ENCODE measurements around the gene AIFM3. TPM values are rescaled to one million over a fixed set of nuclear protein-coding genes. Genes with fewer than 3 reads are reported as not detected.
A peak's percentile ranks its signal among the peaks of the same experiment; 100 is the strongest.

Gene AIFM3
- total RNA-seq, 1 experiment from 2014 or later: 0.38 TPM

DNA sequence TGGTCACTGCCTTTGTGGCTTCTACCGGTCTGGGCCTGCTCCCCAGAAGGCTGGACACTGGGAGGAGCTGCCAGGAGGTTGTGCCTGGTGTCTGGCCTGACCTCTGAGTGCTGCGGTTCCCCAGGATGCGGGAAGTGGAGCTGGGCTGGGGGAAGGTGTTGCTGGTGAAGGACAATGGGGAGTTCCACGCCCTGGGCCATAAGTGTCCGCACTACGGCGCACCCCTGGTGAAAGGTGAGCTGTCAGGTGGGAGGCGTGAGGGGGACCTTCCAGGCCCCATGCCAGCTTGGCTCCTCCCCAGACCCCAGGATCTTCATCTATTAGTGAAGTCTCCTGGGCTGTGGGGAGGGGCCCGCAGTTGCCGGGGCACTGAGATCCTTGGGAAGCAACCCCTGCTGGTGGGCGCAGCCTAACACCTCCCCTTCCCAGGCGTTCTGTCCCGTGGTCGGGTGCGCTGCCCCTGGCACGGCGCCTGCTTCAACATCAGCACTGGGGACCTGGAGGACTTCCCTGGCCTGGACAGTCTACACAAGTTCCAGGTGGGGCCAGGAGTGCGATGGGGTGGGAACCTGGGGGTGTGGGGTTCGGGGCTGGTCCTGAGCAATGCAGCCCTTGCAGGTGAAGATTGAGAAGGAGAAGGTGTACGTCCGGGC lies 6.7 kb downstream of the AIFM3 start:
- no peak for DNase-seq

GRCh38 chr22:20974336-20974955 lies 7.4 kb downstream of the AIFM3 start:
- no peak for DNase-seq
- no peaks in the 10 kb centered on the region for H3K36me3 ChIP-seq (replicated peaks; ENCODE audit: control insufficient read depth, insufficient read depth, low read length)
- H3K27me3 ChIP-seq (ENCODE audit: control insufficient read depth, insufficient read depth, low read length): peaks cover 4% of the 10 kb centered on the region
- no peak overlapping the region for H3K4me3 ChIP-seq (ENCODE audit: insufficient read depth, low read depth, low read length)

More for the DNA sequence above, 6.7 kb downstream of the AIFM3 start:
- H3K27me3 ChIP-seq (ENCODE audit: control insufficient read depth, insufficient read depth, low read length): peaks cover 8% of the 10 kb centered on the region
- H3K4me3 ChIP-seq (ENCODE audit: insufficient read depth, low read depth, low read length): no peak overlapping the region
- no peaks in the 10 kb centered on the region for H3K36me3 ChIP-seq (replicated peaks; ENCODE audit: control insufficient read depth, insufficient read depth, low read length)

GRCh38 chr22:20975541-20976290 lies 8.7 kb downstream of the AIFM3 start:
- H3K36me3 ChIP-seq (replicated peaks; ENCODE audit: control insufficient read depth, insufficient read depth, low read length): no peaks in the 10 kb centered on the region
- DNase-seq: no peak
- no peak overlapping the region for H3K4me3 ChIP-seq (ENCODE audit: insufficient read depth, low read depth, low read length)
- peaks cover 11% of the 10 kb centered on the region for H3K27me3 ChIP-seq (ENCODE audit: control insufficient read depth, insufficient read depth, low read length)

- DNase-seq: no peak
- Histone ChIP-seq H3K27me3 (ENCODE audit: control insufficient read depth, insufficient read depth, low read length) (peaks cover 11% of the 10 kb centered on the region), H3K4me3 (ENCODE audit: insufficient read depth, low read depth, low read length) (no peak overlapping the region), H3K36me3 (replicated peaks; ENCODE audit: control insufficient read depth, insufficient read depth, low read length) (no peaks in the 10 kb centered on the region)
Measured at GRCh38 chr22:20976291-20976877, 9.3 kb downstream of the AIFM3 start.

- H3K4me3 ChIP-seq (ENCODE audit: insufficient read depth, low read depth, low read length): no peak overlapping the region
- DNase-seq: no peak
- H3K36me3 ChIP-seq (replicated peaks; ENCODE audit: control insufficient read depth, insufficient read depth, low read length): no peaks in the 10 kb centered on the region
- peaks cover 11% of the 10 kb centered on the region for H3K27me3 ChIP-seq (ENCODE audit: control insufficient read depth, insufficient read depth, low read length)
Measured at GRCh38 chr22:20977019-20977418, 10.0 kb downstream of the AIFM3 start.

DNA sequence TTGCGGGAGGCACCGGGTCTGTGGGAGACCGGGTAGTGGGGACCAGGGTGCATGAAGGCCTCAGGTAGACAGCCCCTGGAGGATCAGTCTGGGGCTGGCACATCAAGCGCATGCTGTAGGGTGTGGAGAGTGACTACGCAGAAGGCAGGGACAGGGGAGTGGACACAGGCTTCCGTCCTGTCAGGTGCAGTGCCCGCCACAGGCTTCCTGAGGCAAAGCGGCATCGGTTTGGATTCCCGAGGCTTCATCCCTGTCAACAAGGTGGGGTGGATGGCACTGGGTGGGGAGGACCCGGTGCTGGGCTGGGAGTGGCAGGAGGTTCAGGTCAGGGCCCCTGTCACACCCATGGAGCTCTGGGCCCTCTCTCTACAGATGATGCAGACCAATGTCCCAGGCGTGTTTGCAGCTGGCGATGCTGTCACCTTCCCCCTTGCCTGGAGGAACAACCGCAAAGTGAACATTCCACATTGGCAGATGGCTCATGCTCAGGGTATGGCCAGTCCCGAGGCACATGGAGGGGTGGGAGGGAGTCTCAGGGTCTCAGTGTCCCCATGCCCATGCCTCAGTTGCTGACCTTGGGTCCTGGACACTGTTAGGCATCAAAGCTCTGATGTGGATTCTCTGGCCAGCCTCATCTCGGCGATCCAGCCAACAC lies 10.6 kb downstream of the AIFM3 start:
- H3K27me3 ChIP-seq (ENCODE audit: control insufficient read depth, insufficient read depth, low read length): peaks cover 11% of the 10 kb centered on the region
- DNase-seq: no peak
- H3K36me3 ChIP-seq (replicated peaks; ENCODE audit: control insufficient read depth, insufficient read depth, low read length): no peaks in the 10 kb centered on the region
- H3K4me3 ChIP-seq (ENCODE audit: insufficient read depth, low read depth, low read length): no peak overlapping the region

GRCh38 chr22:20978419-20978818 lies 11.4 kb downstream of the AIFM3 start:
- DNase-seq: no peak
- peaks cover 11% of the 10 kb centered on the region for H3K27me3 ChIP-seq (ENCODE audit: control insufficient read depth, insufficient read depth, low read length)
- no peak overlapping the region for H3K4me3 ChIP-seq (ENCODE audit: insufficient read depth, low read depth, low read length)
- H3K36me3 ChIP-seq (replicated peaks; ENCODE audit: control insufficient read depth, insufficient read depth, low read length): no peaks in the 10 kb centered on the region

DNA sequence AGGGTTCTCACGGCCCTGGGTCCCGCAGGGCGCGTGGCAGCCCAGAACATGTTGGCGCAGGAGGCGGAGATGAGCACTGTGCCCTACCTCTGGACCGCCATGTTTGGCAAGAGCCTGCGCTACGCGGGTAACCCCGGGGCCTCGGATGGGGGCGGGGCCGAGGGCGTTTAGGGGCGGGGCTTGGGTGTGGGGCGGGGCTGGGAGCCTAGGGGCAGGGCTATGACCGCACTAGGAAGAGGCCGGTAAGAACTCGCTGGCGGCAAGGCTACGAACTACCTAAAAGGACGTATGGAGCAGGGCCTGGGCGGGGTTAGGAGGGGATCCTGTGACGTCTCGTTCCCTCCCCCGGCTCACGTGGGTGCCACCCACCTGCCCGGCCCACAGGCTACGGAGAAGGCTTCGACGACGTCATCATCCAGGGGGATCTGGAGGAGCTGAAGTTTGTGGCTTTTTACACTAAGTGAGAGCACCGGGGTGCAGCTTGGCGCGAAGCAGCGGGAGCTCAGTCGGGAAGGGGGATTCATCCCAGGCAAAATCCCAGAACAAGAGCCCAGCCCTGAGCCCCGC lies 12.3 kb downstream of the AIFM3 start:
- Histone ChIP-seq H3K4me3 (ENCODE audit: insufficient read depth, low read depth, low read length) (peak overlapping the region; percentile 50), H3K36me3 (replicated peaks; ENCODE audit: control insufficient read depth, insufficient read depth, low read length) (peaks cover 1% of the 10 kb centered on the region; the same call in 1 of the 2 replicates), H3K27me3 (ENCODE audit: control insufficient read depth, insufficient read depth, low read length) (peaks cover 11% of the 10 kb centered on the region)
- DNase-seq: peak; percentile 99

GRCh38 chr22:20979940-20980453 lies 12.9 kb downstream of the AIFM3 start:
- DNase-seq: no peak
- H3K4me3 ChIP-seq (ENCODE audit: insufficient read depth, low read depth, low read length): peak overlapping the region; percentile 50
- peaks cover 11% of the 10 kb centered on the region for H3K27me3 ChIP-seq (ENCODE audit: control insufficient read depth, insufficient read depth, low read length)
- H3K36me3 ChIP-seq (replicated peaks; ENCODE audit: control insufficient read depth, insufficient read depth, low read length): peaks cover 1% of the 10 kb centered on the region; the same call in 1 of the 2 replicates

- Histone ChIP-seq H3K4me3 (ENCODE audit: insufficient read depth, low read depth, low read length) (no peak overlapping the region), H3K27me3 (ENCODE audit: control insufficient read depth, insufficient read depth, low read length) (peaks cover 11% of the 10 kb centered on the region), H3K36me3 (replicated peaks; ENCODE audit: control insufficient read depth, insufficient read depth, low read length) (peaks cover 1% of the 10 kb centered on the region)
- no peak for DNase-seq
Measured at GRCh38 chr22:20980523-20980922, 13.5 kb downstream of the AIFM3 start.

DNA sequence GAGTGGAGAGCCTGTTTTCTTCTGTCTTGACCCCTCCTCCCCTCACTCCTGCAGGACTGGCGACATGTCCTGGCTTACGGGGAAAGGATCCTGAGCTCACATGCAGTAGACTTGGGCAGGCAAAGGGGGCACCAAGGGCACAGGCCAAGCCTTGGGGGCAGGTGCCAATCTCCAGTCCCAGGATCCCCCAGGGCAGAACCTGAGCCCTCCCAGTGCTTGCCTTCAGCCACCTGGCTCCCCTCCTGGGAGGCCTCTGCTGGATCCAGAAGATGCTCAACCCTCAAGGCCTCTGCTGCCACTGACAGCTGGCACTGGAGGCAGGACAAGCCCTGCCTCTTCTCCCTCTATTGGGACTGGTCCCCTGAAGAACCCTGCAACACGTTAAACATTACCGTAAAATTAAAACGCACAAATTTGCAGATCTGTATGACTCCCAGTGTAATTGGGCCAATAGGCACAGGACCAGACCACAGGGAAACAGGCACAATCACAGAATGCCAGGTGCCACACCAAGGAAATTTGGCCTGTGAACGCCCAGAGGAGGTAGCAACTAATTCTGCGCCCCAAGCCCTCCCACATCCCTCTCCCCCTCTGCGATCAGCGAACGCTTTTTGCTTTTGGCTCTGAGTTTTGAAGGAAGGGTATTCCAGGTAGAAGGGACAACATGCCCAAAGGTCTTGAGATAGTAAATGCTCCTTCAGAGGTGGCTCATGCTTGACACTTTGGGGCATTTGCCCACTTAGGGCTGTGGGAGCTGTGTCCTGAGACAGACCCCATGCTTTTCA lies 14.1 kb downstream of the AIFM3 start:
- no peak for DNase-seq
- peaks cover 3% of the 10 kb centered on the region for H3K36me3 ChIP-seq (replicated peaks; ENCODE audit: control insufficient read depth, insufficient read depth, low read length)
- peaks cover 11% of the 10 kb centered on the region for H3K27me3 ChIP-seq (ENCODE audit: control insufficient read depth, insufficient read depth, low read length)
- peak overlapping the region; percentile 89 for H3K4me3 ChIP-seq (ENCODE audit: insufficient read depth, low read depth, low read length)

DNA sequence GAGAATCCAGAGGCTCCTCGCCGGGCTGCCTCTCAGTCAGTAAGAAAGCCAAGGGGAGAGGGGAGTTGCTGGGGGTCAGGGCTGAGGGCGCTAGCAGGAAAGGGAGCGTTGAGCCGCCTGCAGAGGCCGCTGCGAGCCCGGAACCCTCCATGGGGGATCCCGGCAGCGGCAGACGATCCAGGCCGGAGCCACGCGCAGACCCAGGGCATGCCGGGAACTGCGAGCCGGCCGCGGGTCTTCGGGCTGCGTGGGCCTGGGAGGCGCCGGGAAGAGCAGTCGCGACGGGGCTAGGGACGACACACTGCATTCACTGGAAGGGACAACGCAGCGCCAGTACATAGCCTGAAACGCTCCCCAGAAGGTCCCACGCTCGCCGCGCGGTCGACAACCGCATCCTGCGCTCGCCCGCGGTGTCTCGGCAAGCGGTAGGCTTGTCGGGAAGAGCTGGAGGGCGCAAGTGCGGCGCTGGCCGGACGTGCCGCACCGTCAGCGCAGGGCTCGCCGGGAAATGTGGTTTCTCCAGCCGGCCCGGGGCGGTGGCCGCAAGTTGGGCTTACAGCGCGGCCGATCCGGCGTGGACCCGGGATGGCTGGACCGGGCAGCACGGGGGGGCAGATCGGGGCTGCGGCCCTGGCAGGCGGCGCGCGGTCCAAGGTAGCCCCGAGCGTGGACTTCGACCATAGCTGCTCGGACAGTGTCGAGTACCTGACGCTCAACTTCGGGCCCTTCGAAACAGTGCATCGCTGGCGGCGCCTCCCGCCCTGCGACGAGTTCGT lies 14.9 kb downstream of the AIFM3 start, which contains the start of gene LZTR1:
Gene LZTR1, plus strand, starts transcription at position 511 of the 776 bp plus-strand sequence. Its CDS starts 75 bp downstream, at position 586.
- Histone ChIP-seq H3K36me3 (replicated peaks; ENCODE audit: control insufficient read depth, insufficient read depth, low read length) (peaks cover 3% of the 10 kb centered on the region), H3K4me3 (ENCODE audit: insufficient read depth, low read depth, low read length) (peak within 1 kb of the TSS; percentile 89), H3K27me3 (ENCODE audit: control insufficient read depth, insufficient read depth, low read length) (peaks cover 11% of the 10 kb centered on the region)
- peak; percentile 93 for DNase-seq

DNA sequence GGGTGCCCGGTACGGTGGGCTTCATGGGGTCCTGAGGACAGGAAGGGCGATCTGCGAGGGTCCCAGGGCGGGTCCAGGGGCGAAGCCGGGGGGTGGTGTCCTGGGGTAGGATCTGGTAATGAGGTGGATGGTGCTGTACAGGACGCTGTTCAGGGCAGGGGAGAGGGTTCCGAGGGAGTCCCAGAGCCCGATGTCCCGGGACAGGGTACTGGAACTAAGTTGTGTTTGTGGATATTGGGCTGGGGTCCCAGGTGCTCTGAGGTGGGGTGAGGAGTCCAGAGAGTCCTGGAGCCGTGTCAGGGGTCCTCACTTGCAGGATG lies 15.5 kb downstream of the AIFM3 start:
- Histone ChIP-seq H3K4me3 (ENCODE audit: insufficient read depth, low read depth, low read length) (peak overlapping the region; percentile 89), H3K36me3 (replicated peaks; ENCODE audit: control insufficient read depth, insufficient read depth, low read length) (peaks cover 3% of the 10 kb centered on the region), H3K27me3 (ENCODE audit: control insufficient read depth, insufficient read depth, low read length) (peaks cover 11% of the 10 kb centered on the region)
- peak; percentile 76 for DNase-seq
